Stimulated activated naive CD4-positive, alpha-beta T cell (primary cell): ENCODE data around the gene CTCFL.

ENCODE experiments used
- DNase-seq, 6 experiments: peaks; one replicate each; lab custom pipeline; 2025; lab: John Stamatoyannopoulos, UW

Gene CTCFL

DNA sequence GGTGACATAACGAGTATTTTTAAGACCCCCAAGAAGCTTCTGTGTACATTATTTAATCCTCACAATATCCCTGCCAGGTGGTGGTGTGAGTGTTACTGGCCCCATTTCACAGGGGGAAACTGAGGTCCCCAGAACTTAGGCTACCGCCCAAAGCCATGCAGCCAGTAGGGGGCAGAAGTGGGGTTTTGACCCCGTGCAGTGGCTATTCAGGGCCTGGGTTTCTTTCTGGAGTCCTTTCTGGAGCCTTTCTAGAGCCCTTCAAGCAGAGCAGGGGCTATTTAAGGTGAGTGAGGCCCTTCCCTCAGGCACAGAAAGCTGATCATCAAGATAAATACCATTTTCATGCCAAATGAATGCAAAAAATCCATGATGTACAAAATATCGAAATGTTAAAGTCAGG, 59.0 kb downstream of the CTCFL start:
- DNase-seq, result no peak

- DNase-seq, result no peak
These were observed 59.5 kb downstream of the CTCFL start for GRCh38 chr20:57465486-57465885.

DNA sequence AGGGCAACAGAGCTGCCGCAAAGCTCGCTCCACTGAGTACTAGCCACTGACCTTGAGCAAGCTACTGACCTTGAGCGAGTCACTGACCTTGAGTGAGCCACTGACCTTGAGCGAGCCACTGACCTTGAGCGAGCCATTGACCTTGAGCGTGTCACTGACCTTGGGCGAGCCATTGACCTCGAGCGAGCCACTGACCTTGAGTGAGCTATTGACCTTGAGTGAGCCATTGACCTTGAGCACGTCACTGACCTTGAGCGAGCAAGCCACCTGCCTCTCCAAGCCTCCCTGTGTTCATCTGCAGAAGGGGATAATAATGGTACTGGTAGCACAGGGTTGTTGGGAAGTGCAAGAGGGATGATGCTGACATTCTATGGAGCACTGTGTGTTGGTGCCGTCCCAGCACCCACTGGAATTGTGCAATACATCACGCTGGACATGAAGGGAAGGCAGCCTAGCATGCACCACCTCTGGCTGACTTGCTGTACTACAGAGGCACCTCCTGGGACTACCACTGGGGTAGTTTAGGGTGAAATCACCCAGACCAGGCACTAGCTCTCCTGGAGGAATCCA, 60.2 kb downstream of the CTCFL start:
- DNase-seq, result no peak

DNA sequence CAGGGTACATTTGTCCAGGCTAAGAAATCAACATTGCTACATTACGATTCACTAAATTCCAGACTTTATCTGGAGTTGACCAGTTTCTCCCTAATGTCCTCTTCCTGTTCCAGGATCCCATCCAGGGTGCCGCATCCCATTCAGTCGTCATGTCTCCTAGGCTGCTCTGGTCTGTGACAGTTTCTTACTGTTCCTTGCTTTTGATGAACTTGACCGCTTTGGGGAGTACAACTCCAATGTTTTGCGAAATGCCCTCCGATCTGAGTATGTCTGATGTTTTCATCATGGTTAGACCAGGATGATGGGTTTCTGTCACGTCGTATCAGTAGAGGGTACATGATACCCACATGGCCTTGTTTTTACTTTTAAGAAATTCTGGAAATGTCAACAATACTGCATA, 62.2 kb downstream of the CTCFL start:
- DNase-seq, result no peak

DNA sequence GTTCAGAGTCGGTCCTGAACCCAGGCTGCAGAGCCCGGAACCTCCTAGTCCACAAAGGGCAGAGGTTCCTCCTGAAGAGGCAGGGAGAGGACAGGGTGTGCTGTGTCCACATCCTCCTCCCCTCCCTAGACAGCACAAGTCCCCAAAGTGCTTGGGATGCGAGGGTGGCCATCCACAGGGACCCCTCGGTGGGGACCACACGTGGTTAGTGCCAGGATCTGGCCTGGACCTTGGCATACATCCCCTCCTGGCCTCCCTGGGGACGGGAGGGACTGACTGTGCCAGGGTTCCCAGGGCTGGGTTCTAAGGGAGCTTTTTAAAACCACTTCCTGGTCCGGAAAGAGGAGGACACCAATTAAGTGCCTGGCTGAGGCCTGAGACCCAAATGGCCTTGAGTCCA, 63.2 kb downstream of the CTCFL start:
- no peak for DNase-seq

DNA sequence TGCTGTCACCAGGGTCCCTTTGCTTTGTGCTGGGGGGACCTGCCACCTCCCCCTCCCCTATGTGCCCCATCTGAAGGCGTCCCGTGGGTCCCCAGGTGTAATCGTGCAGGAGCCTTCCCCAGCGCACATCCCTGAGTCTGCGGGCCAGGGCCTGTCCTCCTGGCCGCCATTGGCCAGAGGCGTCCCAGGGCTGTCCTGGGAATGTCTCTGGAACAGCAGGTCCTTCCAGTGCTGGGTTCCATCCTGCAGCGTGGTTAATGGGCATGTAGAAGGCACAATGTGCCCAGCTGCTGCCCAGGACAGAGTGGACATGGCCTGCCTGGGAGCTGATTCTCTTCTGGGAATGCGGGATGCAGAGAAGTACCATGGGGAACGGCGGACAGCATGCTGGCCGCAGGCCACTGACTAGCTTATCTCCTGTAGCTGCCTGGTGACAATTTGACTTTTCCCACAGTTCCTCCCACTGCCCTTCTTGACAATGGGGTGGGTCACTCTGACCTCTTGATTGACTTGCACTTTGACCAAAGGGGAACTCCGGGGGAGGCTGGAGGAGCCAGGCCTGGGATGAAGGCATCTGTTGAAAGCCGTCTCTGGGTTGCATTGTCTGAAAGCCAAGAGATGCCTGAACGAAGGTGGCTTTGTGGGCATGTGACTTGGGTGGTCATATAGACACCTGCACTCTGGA, 64.0 kb downstream of the CTCFL start:
- no peak for DNase-seq

- DNase-seq, result no peak
These were observed 65.0 kb downstream of the CTCFL start for GRCh38 chr20:57459897-57460296.

GRCh38 chr20:57459278-57459677, 65.7 kb downstream of the CTCFL start:
- DNase-seq, result no peak

DNA sequence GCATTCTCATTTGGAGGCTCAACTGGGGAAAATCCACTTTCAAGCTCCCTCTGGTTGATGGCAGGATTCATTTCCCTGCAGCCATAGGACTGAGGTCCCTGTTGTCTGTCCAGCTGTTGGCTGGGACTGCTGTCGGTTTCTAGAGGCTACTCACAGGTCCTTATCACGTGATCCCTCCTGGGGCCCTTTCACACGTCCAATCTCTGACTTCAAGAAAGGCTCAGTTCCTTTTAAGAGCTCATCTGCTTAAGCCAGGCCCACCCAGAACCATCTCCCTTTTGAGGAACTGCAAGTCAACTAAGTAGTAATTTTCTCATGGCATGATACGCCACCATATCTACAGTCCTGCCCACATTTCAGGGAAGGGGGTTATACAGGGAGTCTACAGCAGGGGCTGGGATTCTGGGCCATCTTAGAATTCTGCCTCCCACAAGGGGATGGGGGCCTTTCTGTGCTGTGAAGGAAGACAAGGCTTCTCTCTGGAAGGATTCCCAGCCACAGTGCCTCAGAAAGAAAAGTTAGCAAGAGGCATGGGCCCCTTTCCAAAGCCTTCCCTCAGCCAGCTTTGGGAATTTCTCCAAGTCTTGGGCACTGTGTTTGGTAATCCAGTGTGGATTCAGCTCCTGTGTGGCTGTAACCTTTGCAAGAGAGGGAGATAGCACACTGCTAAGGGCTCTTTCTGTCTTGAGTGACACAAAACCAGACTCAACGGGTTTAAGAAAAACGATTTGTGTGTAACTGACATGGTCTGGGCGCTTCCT, 66.4 kb downstream of the CTCFL start:
- no peak for DNase-seq

GRCh38 chr20:57457243-57458095, 67.5 kb downstream of the CTCFL start:
- no peak for DNase-seq

GRCh38 chr20:57456116-57456515, 68.8 kb downstream of the CTCFL start:
- no peak for DNase-seq

DNA sequence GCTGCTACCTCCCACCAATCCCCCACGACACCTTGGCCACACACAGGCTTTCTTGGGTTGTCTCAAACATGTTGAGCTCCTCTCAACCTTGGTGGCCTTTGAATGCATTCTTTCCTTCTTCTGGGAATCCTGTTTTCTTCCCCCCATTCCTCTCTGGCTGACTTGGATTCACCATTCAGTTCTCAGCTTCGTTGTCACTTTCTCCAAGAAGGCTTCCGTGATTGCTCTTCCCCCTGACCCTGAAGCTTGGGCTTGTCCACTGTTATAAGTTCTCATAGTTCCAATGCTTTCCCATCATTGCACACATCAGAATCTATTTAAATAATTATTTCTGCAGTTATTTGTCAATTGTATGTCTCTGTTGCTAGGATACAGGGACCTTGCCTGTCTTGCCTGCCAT, 69.6 kb downstream of the CTCFL start:
- DNase-seq, result no peak

DNA sequence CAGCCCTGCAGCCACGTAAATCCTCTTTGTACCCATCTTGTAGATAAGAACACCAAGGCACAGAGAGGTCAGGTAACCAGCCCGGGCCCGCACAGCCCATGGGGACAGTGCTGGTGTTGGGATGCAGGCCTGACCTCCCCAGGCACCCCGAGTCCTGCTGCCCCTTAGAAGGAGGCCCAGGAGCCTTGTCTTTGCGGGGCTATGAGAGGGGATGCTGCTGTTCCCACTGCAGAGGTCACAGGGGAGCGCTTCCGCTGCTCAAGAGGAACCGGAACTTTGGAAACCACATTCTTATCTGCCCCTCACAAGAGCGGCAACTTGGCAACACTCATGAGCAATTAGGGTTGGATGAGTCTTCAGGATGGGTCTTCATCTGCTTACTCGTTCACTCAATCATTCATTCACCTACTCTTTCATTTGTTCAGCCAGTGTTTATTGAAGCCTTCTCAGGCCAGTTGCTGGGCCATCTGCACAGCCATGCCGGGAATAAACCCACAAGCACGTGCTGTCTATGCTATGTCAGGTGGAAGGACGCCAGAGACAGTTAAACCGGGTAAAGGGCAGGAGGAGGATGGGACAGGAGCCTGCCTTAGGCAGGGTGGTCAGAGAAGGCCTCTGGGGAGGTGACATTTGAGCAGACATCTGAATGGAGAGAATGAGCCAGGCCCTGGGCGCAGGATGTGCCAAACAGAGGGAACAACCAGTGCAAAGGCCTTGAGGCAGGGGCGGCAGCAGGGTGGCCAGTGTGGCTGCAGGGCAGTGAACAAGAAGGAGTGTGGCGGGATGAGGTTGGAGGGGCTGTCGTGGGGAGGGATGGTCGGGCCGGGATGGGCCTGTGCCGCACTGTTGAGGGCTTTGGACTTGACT, 72.9 kb downstream of the CTCFL start:
- DNase-seq, result peak in 2 of 6 experiments; percentile 45 to 55

- no peak for DNase-seq
These were observed 73.5 kb downstream of the CTCFL start for GRCh38 chr20:57451431-57451794.

GRCh38 chr20:57450931-57451330, 74.0 kb downstream of the CTCFL start:
- no peak for DNase-seq

DNA sequence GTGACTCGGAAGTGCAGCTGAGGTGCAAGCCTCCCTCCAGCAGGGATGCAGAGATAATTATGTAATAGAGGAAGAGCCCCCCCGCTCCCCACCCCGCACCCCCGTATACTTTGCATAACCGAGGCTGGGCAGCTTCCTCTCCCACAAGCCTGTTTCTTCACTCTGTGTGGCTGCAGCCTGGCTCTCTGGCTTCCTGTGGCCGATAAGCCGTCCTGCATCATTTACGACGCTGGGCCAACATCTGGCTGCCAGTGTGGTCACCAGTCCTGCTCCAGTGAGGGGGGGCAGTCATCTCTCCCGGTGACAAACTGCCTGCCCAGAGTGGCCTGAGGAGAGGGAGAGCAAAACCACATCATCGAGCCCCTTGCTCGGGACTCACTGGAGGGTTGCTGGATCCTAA, 74.5 kb downstream of the CTCFL start:
- peak in 2 of 6 experiments; percentile 25 to 30 for DNase-seq

- DNase-seq, result no peak
These were observed 75.3 kb downstream of the CTCFL start for GRCh38 chr20:57449398-57450354.

DNA sequence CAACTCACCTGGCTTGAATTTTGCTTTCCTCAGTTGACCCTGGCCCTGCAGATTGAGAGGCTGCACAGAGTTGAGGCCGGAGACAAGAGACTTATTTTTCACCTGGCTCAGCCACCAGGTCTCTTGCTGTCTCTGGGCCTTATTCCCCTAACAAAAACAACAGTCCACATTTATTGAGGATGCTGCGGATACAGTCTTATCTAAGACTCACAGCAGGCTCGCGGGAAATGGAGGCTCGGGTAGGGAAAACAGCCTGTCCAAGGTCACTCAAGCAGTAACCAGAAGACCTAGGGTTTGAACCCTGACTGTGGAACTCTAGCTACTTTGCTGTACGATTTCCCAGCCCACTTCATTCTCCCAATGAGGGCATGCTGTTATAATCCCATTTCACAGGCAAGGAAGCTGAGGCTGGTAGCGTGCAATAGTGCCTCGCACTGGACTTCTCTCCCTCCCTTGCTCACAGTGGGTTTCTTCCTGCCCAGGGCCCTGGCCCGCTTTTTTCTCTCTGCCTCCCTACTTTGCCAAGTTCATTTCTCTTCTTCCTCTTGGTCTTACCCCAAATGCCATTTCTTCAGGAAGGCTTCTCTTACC, 76.1 kb downstream of the CTCFL start:
- DNase-seq, result no peak
